Activated T-helper 1 cell treated with Interleukin-2 at 50 U/mL for 16 hours (primary cell): ENCODE data around the gene MXRA7.
A peak's percentile ranks its signal among the peaks of the same experiment; 100 is the strongest.
"Not testable (repeated sequence)": the region's sequence is repeated elsewhere in the genome, so short reads cannot be mapped to it uniquely, and the experiment has no call there.

Experiments
- DNase-seq: peaks from one replicate; pipeline ENCODE4 v3.0.0-alpha.2; 2020; ENCODE audit warnings: low read depth

The MXRA7 gene

DNA sequence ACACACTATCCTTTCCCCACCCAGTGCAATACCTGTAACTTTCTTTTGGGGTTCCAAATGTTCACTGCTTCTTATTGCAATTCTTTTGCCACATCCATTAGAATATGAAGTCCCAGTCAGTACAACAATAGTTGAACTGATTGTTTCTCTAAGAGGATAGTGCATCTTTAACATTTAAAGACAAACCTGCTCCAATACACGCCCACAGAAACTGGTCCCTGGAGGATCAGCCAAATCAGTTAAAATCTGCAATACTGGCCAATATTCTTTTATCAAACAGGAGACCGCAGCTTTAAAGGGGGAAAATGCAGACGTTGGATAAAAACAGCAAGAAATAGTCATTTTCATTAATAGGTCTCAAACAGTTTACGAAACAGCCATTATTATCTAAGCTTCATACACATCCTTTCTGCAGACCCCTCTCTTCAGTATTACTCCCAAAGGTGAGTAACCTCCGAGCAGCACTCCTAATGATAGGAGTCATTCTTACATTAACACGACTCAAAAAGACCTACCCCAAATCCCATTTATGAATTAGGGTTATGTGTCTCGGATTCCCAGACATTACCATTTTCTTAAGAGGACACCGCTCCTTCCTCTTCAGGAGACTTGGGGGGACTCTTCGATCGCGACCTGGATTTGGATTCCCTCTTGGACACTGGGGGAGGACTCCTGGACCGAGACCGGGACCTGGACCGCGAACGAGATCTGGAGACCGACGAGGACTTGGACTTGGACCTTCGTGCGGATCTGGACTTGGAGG lies 25.0 kb upstream of the MXRA7 start:
- no peak for DNase-seq

- no peak for DNase-seq
Observed at GRCh38 chr17:76735006-76735405, 24.2 kb upstream of the MXRA7 start.

DNA sequence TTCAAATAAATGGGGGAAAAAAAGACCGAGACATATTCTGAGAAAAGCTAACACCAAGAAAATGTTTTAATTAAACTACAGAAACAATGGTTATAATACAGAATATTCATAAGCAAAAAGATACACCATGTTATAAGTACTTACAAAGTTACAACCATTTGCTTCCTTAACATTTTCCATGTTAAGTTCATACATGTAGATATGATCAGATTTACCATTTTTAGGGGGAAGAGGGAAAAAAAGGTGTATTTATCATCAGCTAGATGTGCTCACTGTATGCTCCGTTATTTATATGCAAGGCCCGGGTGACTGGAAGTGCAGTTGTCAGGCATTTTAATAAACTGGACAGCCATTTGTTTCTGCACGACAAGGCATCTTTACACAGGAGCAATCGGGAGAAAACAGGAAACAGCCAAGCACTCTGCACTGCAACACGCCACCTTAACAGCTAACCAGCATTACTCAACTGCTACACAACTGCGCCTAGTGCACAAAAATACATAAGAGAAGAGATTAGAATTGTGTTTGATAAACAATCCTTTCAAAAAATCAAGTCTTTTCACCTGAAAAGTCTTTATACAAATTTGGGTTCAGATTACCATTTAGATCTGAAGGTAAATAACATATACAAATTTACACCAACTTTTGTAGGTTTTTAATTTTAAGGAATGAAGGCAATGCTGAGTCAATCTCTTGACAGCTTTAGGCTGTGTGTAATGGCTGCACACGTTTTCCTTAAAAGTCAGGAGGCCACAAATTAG lies 23.5 kb upstream of the MXRA7 start:
- no peak for DNase-seq

GRCh38 chr17:76733618-76733957 lies 22.8 kb upstream of the MXRA7 start:
- DNase-seq = no peak

GRCh38 chr17:76732734-76733617 lies 22.2 kb upstream of the MXRA7 start:
- DNase-seq = no peak

GRCh38 chr17:76731800-76732733 lies 21.3 kb upstream of the MXRA7 start:
- not testable (repeated sequence) for DNase-seq

DNA sequence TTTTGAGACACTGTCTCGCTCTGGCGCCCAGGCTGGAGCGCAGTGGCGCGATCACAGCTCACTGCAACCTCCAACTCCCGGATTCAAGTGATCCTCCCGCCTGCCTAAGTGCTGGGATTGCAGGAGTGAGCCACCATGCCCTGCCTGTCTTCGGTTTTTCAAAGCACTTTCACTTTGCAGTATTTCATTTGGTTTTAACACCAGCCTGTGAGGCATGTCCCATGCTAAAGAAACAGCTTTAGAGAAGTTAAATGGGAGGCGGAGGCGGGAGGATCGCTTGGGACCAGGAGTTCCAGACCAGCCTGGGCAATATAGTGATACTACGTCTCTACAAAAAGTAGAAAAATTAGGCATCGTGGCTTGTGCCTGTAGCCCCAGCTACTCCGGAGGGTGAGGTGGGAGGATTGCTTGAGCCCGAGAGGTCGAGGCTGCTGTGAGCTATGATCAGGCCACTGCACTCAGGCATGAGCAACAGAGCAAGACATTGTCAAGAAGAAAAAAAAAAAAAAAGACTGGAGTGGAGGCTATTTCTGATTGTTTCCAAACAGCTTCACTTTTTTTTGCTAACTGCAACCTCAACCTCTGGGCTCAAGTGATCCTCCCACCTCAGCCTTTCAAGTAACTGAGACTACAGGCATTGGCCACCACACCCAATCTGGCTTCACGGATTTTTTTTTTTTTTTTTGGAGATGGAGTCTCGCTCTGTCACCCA lies 17.1 kb upstream of the MXRA7 start:
- no peak for DNase-seq

DNA sequence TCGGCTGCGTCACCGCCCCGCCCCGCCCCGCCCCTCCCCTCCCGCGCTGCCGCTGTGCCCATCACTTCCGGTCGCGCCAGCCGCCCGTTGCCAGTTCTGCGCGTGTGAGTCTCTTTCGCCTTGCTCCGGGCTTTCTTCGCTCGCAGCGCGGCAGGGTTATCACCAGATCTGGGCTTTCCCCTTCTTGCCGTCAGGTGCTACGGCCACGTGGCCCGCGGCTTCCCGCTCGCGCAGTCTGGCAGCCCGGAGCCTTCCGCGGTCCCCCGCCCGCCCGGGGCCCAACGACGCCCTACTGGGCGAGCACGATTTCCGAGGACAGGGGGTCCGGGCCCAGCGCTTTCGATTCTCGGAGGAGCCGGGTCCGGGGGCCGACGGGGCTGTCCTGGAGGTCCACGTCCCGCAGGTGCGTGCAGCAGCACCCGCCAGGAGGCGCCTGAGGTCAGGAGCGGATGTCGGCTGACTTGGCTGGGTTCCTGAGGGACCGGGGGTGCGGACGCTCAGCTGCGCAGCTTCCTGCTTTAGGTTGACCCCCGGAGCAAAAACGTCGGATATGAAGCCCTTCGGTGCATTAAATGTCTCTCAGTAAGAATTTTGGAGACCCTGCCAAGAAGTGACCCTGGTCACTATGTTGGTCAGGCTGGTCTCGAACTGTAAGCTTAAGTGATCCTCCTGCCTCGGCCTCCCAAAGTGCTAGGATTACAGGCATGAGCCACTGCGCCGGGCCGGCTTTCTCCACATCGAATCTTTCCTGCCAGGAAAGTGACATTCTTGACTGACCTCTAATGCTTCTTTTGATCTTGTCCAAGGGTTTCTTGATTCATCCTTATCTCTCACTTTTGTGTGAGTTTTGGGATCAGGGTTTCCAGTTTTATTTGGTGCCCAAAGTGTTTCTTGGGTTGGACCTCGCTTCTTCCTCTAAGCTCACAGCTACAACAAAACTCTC lies 16.3 kb upstream of the MXRA7 start, which contains the start of gene METTL23:
TSS of gene METTL23 (plus strand) at position 64 of the 943 bp plus-strand sequence. CDS start 2,872 bp downstream, outside the sequence.
- peak; percentile 71 for DNase-seq

- peak; percentile 91 for DNase-seq
Observed at GRCh38 chr17:76726231-76726775, 15.5 kb upstream of the MXRA7 start, which contains the start of gene JMJD6. JMJD6 (minus strand) TSS chr17:76726606; CDS start chr17:76726475, 131 bp downstream.

DNA sequence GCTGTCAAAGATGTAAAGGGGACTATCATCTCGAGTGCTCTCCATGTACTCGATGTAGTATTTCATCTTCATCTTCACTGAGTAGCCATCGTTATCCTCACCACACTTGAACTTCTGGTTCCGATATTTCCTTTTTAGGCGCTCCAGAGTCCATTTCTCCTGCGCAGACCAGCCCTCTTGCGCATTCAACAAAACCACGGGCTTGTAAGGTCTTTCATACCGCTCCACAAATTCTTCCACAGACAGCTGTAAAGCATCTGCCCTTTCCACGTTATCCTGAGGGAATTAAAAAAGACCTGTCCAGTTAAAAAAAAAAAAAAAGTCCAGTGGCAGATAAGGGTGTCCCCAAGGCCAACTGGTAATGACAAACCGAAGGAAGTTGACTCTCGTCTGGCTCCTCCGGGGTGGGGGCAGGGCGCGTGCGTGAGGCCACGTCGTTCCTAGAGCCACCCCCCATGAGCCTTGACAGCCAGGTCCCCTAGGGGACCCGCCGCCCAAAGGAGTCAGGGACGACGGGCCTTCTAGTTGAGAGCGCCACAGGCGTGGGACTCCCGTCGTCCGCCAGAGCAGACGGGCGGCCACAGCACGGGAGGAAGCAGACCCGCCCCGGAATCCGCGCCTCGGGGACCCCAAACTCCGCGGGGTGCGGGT lies 14.9 kb upstream of the MXRA7 start:
- DNase-seq = peak; percentile 56

- DNase-seq = no peak
Observed at GRCh38 chr17:76723812-76724211, 13.0 kb upstream of the MXRA7 start.

DNA sequence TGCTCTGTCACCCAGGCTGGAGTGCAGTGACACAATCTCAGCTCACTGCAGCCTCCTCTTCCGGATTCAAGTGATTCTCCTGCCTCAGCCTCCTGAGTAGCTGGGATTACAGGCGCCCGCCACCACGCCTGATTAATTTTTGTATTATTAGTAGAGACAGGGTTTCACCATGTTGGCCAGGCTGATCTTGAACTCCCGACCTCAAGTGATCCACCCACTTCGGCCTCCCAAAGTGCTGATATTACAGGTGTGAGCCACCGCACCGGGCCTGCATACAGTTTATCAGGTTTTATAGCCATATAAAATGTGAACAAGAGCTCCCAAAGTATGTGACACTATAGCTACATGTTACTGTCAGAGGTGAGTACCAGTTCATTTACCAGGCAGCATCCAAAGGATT lies 12.2 kb upstream of the MXRA7 start:
- DNase-seq = not testable (repeated sequence)

DNA sequence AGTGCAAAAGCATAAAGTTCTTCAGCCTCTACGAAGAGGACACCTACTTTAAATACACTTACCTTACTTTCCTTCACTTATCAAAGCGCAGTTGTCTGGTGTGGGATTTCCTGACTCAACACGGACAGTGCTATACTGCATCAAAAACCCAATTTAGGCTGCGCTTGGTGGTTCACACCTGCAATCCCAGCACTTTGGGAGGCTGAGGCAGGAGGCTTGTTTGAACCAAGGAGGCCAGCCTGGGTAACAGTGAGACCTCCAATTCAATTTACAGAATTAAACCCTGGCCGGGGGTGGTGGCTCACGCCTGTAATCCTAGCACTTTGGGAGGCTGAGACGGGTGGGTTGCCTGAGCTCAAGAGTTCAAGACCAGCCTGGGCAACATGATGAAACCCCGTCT lies 11.5 kb upstream of the MXRA7 start:
- DNase-seq = no peak

DNA sequence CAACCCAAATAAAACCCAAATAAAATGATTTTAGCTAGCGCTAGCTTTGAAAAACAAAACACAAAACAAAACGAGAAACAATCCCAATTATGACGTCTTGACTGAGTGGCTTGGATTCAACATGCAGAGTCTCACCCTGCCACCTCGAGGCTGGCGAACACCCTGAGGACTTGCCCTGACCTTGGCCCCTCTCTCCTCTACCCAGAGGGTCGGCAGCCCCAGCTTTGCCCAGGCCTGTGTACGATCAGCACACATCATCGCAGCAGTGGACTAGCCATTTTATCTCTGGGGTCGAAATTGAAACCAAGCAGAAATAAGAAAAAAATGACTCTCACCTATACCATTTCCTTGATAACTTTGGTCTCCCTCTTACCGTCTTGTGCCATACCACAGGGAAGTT lies 10.7 kb upstream of the MXRA7 start:
- no peak for DNase-seq

DNA sequence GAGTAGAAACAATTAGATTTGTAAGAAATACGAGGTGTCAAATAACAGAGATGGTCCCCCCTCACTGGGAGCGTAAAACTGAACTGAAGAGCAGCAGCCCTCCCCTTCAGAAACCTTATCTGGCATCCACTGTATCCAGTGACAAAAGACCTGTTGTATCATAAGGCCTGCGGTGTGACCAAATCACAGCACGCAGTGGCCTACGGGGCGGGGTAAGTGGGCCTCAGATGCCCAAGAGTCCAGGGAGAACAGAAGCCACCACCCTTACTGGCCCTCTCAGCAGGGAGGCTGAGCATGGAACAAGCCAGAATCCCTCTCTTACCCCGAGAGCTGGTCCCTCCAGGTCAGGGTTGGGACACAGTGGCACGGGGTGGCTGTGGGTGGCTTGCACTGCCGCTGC lies 10.2 kb upstream of the MXRA7 start:
- DNase-seq = no peak

GRCh38 chr17:76720211-76720610 lies 9.4 kb upstream of the MXRA7 start:
- no peak for DNase-seq

DNA sequence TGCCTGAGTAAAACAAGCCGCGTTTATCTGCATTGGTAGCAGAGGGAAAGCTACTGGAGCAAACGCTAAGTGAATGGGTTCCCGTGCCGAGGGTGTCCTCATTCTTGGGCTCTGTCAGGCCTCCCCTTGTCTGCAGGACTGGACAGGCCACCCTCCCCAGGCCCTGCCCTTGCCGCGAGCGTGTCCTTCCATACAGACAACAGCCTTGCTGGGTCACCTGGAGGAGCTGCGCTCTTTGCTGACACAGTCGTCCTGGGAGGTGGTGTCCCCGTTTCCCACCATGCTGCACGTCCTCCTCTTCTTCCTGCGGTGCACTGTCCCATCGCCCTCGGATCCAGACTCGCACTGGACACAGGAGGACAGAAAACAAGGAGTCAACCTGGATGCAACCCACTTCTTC lies 7.8 kb upstream of the MXRA7 start:
- no peak for DNase-seq

DNA sequence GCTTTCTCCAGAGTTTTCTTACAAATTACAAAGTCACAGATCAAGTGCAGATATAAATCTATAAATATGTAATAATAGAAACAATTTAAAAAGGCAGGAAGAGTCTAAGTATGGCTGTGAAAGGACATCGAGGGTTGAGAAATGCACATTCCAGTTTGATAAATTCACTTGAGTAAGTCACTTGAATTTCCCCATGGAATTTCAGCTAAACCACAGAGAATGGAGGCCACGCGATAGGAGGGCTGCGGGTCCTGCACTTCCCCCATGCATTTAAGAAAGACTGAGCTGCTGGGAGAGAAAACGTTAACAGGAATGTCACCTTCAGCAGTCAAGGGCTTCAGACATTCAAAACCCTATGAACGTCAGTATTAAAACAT lies 6.1 kb upstream of the MXRA7 start:
- no peak for DNase-seq
